NB4 (cell line): ENCODE results near the gene EFCAB6.

Experiments
- CTCF ChIP-seq: IDR thresholded peaks from one replicate; pipeline ENCODE4 v1.5.1; 2012; ENCODE audit warnings: low read depth, low read length
- POLR2A ChIP-seq: IDR thresholded peaks from 2 replicates; pipeline ENCODE4 v1.6.1; 2011; ENCODE audit warnings: mild to moderate bottlenecking; ENCODE audit not compliant: insufficient read length; ENCODE audit errors: extremely low read depth

GRCh38 chr22:43516996-43517635, 295.0 kb downstream of the EFCAB6 start:
- TF ChIP-seq POLR2A: no peak
- no peak for TF ChIP-seq CTCF
